Endothelial cell of umbilical vein (primary cell): Measurements from ENCODE around the gene FOXR2. TPM values are rescaled to one million over a fixed set of nuclear protein-coding genes. Genes with fewer than 3 reads are reported as not detected.

Source experiments
- Bru-seq: library from RNA; stranded (reverse); fragments of 400-500 nt; gene quantifications from one replicate; lab custom pipeline; 2021; lab: Mats Ljungman, UMichigan
- BruChase-seq, 2 experiments: library from RNA; stranded (reverse); fragments of 400-500 nt; gene quantifications; one replicate each; lab custom pipeline; 2021; lab: Mats Ljungman, UMichigan
- BruUV-seq: library from RNA; stranded (reverse); fragments of 400-500 nt; replicated peaks from 2 replicates; lab custom pipeline; 2021; lab: Mats Ljungman, UMichigan
- CTCF ChIA-PET: fragments of 300-600, 350-600 bp; sonication (Branson Sonifier 250); formaldehyde crosslinking; loops from one replicate; lab custom pipeline; 2021; ENCODE audit warnings: antibody characterized with exemption, inconsistent platforms; lab: Charles Lee
- POLR2A ChIA-PET: fragments of 300-600, 350-600 bp; sonication (Branson Sonifier 250); formaldehyde crosslinking; loops from one replicate; lab custom pipeline; 2021; ENCODE audit warnings: antibody characterized with exemption, inconsistent platforms; lab: Charles Lee
- DNase-seq: peaks from one replicate; pipeline ENCODE4 v3.0.0-alpha.2; 2011; ENCODE audit warnings: low read depth, low spot score
- FAIRE-seq: peaks from 2 replicates; lab custom pipeline; 2011; peaks lifted over from hg19 to GRCh38; lab: Jason Lieb, UNC
- H2AFZ ChIP-seq: 2 replicates; pipeline ENCODE4 v1.6.0; 2012; ENCODE audit warnings: low read depth, low read length, control low read depth, inconsistent platforms
- H3K27ac ChIP-seq: 2 replicates; pipeline ENCODE4 v1.5.1; 2011; ENCODE audit warnings: low read depth, mild to moderate bottlenecking, control low read depth, low read length, moderate library complexity; ENCODE audit not compliant: insufficient read depth
- H3K27me3 ChIP-seq, 2 experiments: 2 replicates each; pipeline versions ENCODE4 v1.6.0 to v1.6.1; 2011; ENCODE audit warnings: low read length in 2 of 2, mixed read lengths in 1 of 2; ENCODE audit not compliant: control insufficient read depth in 2 of 2, insufficient read depth in 2 of 2
- H3K36me3 ChIP-seq, 2 experiments: 2 replicates in 1 of 2; 3 replicates in 1 of 2; pipeline ENCODE4 v1.5.1; 2011; ENCODE audit warnings: low read length in 2 of 2, mild to moderate bottlenecking in 1 of 2, moderate library complexity in 1 of 2; ENCODE audit not compliant: control insufficient read depth in 2 of 2, insufficient read depth in 2 of 2; ENCODE audit errors: extremely low read depth in 1 of 2
- H3K4me1 ChIP-seq: 3 replicates; pipeline ENCODE4 v1.5.1; 2011; ENCODE audit warnings: mild to moderate bottlenecking, low read length; ENCODE audit not compliant: control insufficient read depth, insufficient read depth; ENCODE audit errors: extremely low read depth
- H3K4me2 ChIP-seq: 2 replicates; pipeline ENCODE4 v1.6.1; 2011; ENCODE audit warnings: low read length, control low read depth, mixed read lengths; ENCODE audit not compliant: insufficient read depth
- H3K4me3 ChIP-seq, 3 experiments: fragments of 200-600 bp in 1 of 3; sonication (generic), shearing (Covaris generic) in 1 of 3; replicated peaks in 1 of 3; 2 replicates each; pipeline ENCODE4 v1.5.1; 2011 to 2016; ENCODE audit warnings: control low read depth in 3 of 3, low read length in 3 of 3, mild to moderate bottlenecking in 2 of 3, inconsistent platforms in 1 of 3, low read depth in 1 of 3, moderate library complexity in 1 of 3; ENCODE audit not compliant: insufficient read depth in 1 of 3
- H3K79me2 ChIP-seq: 2 replicates; pipeline ENCODE4 v1.6.0; 2012; ENCODE audit warnings: low read length, inconsistent platforms; ENCODE audit not compliant: control insufficient read depth, insufficient read depth
- H3K9ac ChIP-seq: replicated peaks from 2 replicates; pipeline ENCODE3; 2011; ENCODE audit warnings: low read length, control low read depth; ENCODE audit not compliant: insufficient read depth; ENCODE audit errors: extremely low read depth
- H3K9me1 ChIP-seq: replicated peaks from 3 replicates; pipeline ENCODE4 v1.6.0; 2011; ENCODE audit warnings: mild to moderate bottlenecking, low read length; ENCODE audit not compliant: control insufficient read depth, insufficient read depth; ENCODE audit errors: extremely low read depth
- H3K9me3 ChIP-seq: replicated peaks from 2 replicates; pipeline ENCODE4 v1.5.1; 2012; ENCODE audit warnings: low read length, inconsistent platforms; ENCODE audit not compliant: control insufficient read depth, insufficient read depth
- H4K20me1 ChIP-seq: replicated peaks from 2 replicates; pipeline ENCODE3; 2011; ENCODE audit warnings: mild to moderate bottlenecking, low read length; ENCODE audit not compliant: control insufficient read depth, insufficient read depth; ENCODE audit errors: extremely low read depth
- CTCF ChIP-seq, 2 donors: IDR thresholded peaks; 1 replicate in 1 of 2; 2 replicates in 1 of 2; pipeline ENCODE4 v1.5.1; 2011; ENCODE audit warnings: low read length in 2 of 2, mild to moderate bottlenecking in 2 of 2, moderate library complexity in 2 of 2, control low read depth in 1 of 2, inconsistent platforms in 1 of 2, low read depth in 1 of 2; ENCODE audit not compliant: insufficient read depth in 1 of 2; ENCODE audit errors: extremely low read depth in 1 of 2
- EZH2 ChIP-seq: IDR thresholded peaks from 2 replicates; pipeline ENCODE4 v1.6.1; 2012; ENCODE audit warnings: borderline replicate concordance, low read depth, mild to moderate bottlenecking, moderate library complexity, low read length, inconsistent platforms; ENCODE audit not compliant: severe bottlenecking
- FOS ChIP-seq: IDR thresholded peaks from 2 replicates; pipeline ENCODE4 v1.6.1; 2011; ENCODE audit warnings: mild to moderate bottlenecking, low read length, moderate library complexity, borderline replicate concordance; ENCODE audit not compliant: insufficient read depth
- GATA2 ChIP-seq: IDR thresholded peaks from 2 replicates; pipeline ENCODE4 v1.7.0; 2011; ENCODE audit warnings: low read depth, mild to moderate bottlenecking, moderate library complexity, mixed read lengths, low read length; ENCODE audit not compliant: insufficient read length, insufficient read depth
- JUN ChIP-seq: IDR thresholded peaks from 2 replicates; pipeline ENCODE4 v1.6.1; 2011; ENCODE audit warnings: borderline replicate concordance, low read depth; ENCODE audit not compliant: insufficient read length, insufficient read depth
- MAX ChIP-seq: IDR thresholded peaks from 2 replicates; pipeline ENCODE4 v1.6.1; 2011; ENCODE audit not compliant: insufficient read depth, insufficient read length
- MYC ChIP-seq: IDR thresholded peaks from one replicate; pipeline ENCODE4 v1.6.1; 2011; ENCODE audit warnings: mild to moderate bottlenecking, low read depth, low read length
- POLR2A ChIP-seq: IDR thresholded peaks from 2 replicates; pipeline ENCODE4 v1.6.1; 2012; ENCODE audit warnings: low read depth, mild to moderate bottlenecking, control low read depth, low read length
- POLR2AphosphoS5 ChIP-seq: IDR thresholded peaks from 2 replicates; pipeline ENCODE4 v1.6.1; 2012; ENCODE audit warnings: low read depth, mild to moderate bottlenecking, control low read depth, low read length, moderate library complexity; ENCODE audit not compliant: insufficient read depth
- dilution Hi-C: fragments of 300-500 bp; cut with MboI; formaldehyde crosslinking; loops from one replicate; pipeline ENCODE4 v1.15.0; 2019; ENCODE audit warnings: low sequenced_read_pairs; ENCODE audit not compliant: extremely low pct_ligation_motif_present
- intact Hi-C: fragments of 100-400 bp; cut with micrococcal nuclease; formaldehyde crosslinking; loops from one replicate; pipeline ENCODE4 v1.10.0; 2022
- long read RNA-seq: library from polyadenylated mRNA; stranded (forward); transcript quantifications from one replicate; pipeline ENCODE4 v2.0.0, GENCODE V29; 2021
- polyA minus RNA-seq, 3 experiments: library from RNA; depleted of rRNA, polyadenylated mRNA; stranded (reverse); fragments of >200 nt; gene quantifications; 1 replicate in 1 of 3; 2 replicates in 2 of 3; pipeline ENCODE4 v1.2.3, GENCODE V29; 2011
- polyA plus RNA-seq, 4 experiments: library from polyadenylated mRNA; depleted of rRNA in 3 of 4; stranded (reverse) in 3 of 4; unstranded in 1 of 4; fragments of >200 nt; gene quantifications; 2 replicates each; pipeline versions ENCODE4 v1.2.1 to v1.2.3, GENCODE V29; 2011 to 2012; ENCODE audit warnings: missing spikeins in 1 of 4
- total RNA-seq: library from RNA; stranded (reverse); gene quantifications from 2 replicates; pipeline ENCODE4 v1.2.3, GENCODE V29; 2021

FOXR2 gene
- total RNA-seq (not detected in 2 replicates), polyA plus RNA-seq (not detected in 2 replicates), polyA minus RNA-seq (not detected in 2 replicates), Bru-seq, nascent RNA (not detected), BruChase-seq, experiment 1, labeled RNA remaining after a 6-hour chase (not detected), BruChase-seq, experiment 2, labeled RNA remaining after a 2-hour chase (not detected)
- polyA plus RNA-seq (2011; cell fraction: cytosol; rRNA removed): not detected in 2 replicates
- polyA plus RNA-seq (2011; cell fraction: nucleus; rRNA removed): not detected in 2 replicates
- polyA plus RNA-seq (2012): not detected in 2 replicates
- polyA minus RNA-seq (2011; cell fraction: cytosol; rRNA and poly(A)+ RNA removed): not detected
- not detected in 2 replicates for polyA minus RNA-seq (2011; cell fraction: nucleus; rRNA and poly(A)+ RNA removed)
- long read RNA-seq: 0 reads

- Histone ChIP-seq H3K9me1 (no peaks in the 10 kb centered on the region), H3K27me3 (no peaks in the 10 kb centered on the region), H3K79me2 (no peaks in the 10 kb centered on the region), H3K4me2 (no peak within 1 kb of the TSS), H3K9ac (no peak within 1 kb of the TSS), H3K9me3 (no peaks in the 10 kb centered on the region), H3K4me3 (no peak within 1 kb of the TSS), H3K36me3 (no peaks in the 10 kb centered on the region), H3K27ac (no peak within 1 kb of the TSS), H3K4me1 (no peaks in the 10 kb centered on the region), H2AFZ (no peak within 1 kb of the TSS), H4K20me1 (no peaks in the 10 kb centered on the region)
- no TSS peak for BruUV-seq
- intact Hi-C loops: loop anchor here (10.0 kb wide), 1 partner anchor 92 kb away; the partner anchor contains the start of gene RRAGB
- DNase-seq: no peak
- TF ChIP-seq FOS (no peak), POLR2AphosphoS5 (no peak), POLR2A (no peak), EZH2 (no peak), JUN (no peak), GATA2 (no peak), CTCF (IDR thresholded peaks at IDR 0.05; ENCODE audit: extremely low read depth in 1 of 2, insufficient read depth in 1 of 2, low read depth in 1 of 2, low read length in 2 of 2) (no peak), MYC (no peak), MAX (no peak)
- dilution Hi-C loops: no loop called here
- ChIA-PET CTCF (no interaction called here), POLR2A (no interaction called here)
- no peak for FAIRE-seq
Observed at GRCh38 chrX:55623100-55623499, at the start of gene FOXR2. TSS of gene FOXR2 (plus strand) at chrX:55623400. CDS start at chrX:55623712, 312 bp downstream.
